Vagina (tissue), 2 donors: ENCODE data around the gene BAIAP2L1.

Experiments
- POLR2A ChIP-seq, 2 donors: fragments of 450-650 bp; IDR thresholded peaks; one replicate each; pipeline ENCODE4 v1.6.1; 2017; ENCODE audit warnings: antibody characterized with exemption in 2 of 2, mild to moderate bottlenecking in 2 of 2, moderate library complexity in 2 of 2
- POLR2AphosphoS5 ChIP-seq, 2 donors: sonication (generic); formaldehyde crosslinking; IDR thresholded peaks; one replicate each; pipeline ENCODE4 v1.9.0; 2017; ENCODE audit warnings: antibody characterized with exemption in 2 of 2, mild to moderate bottlenecking in 2 of 2, low read depth in 1 of 2; ENCODE audit not compliant: insufficient read depth in 1 of 2
- TF ChIP-seq, protein P1 (sequence below), 3 experiments: fragments of 450-650 bp in 2 of 3; fragments of 200-600 bp in 1 of 3; sonication (generic) in 1 of 3; IDR thresholded peaks; one replicate each; pipeline ENCODE4 v1.5.1; 2017 to 2019; ENCODE audit warnings: antibody characterized with exemption in 3 of 3, mild to moderate bottlenecking in 2 of 3, moderate library complexity in 2 of 3

DNA sequence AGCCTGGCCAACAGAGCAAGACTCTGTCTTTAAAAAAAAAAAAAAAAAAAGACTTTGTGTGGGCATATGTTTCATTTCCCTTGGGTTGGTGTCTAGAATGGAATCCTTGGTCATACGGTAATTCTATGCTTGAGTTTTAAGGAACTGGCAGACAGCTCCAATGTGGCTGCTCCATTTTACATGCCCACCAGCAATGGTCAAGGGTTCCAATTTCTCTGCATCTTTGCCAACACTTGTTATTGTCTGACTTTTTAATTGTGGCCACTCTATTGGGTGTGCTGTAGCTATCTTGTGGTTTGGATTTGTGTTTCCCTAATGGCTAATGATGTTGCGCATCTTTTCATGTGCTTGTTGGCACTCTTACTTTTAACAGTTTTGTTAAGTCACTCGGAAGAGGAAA lies 61.8 kb downstream of the BAIAP2L1 start:
- TF ChIP-seq POLR2A (IDR thresholded peaks at IDR 0.05) (no peak), POLR2AphosphoS5 (IDR thresholded peaks at IDR 0.05; ENCODE audit: insufficient read depth in 1 of 2, low read depth in 1 of 2) (no peak)
- TF ChIP-seq, protein P1, sequence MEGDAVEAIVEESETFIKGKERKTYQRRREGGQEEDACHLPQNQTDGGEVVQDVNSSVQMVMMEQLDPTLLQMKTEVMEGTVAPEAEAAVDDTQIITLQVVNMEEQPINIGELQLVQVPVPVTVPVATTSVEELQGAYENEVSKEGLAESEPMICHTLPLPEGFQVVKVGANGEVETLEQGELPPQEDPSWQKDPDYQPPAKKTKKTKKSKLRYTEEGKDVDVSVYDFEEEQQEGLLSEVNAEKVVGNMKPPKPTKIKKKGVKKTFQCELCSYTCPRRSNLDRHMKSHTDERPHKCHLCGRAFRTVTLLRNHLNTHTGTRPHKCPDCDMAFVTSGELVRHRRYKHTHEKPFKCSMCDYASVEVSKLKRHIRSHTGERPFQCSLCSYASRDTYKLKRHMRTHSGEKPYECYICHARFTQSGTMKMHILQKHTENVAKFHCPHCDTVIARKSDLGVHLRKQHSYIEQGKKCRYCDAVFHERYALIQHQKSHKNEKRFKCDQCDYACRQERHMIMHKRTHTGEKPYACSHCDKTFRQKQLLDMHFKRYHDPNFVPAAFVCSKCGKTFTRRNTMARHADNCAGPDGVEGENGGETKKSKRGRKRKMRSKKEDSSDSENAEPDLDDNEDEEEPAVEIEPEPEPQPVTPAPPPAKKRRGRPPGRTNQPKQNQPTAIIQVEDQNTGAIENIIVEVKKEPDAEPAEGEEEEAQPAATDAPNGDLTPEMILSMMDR (IDR thresholded peaks at IDR 0.05) = no peak
